ENCODE data around the gene ZBTB6.
A peak's percentile ranks its signal among the peaks of the same experiment; 100 is the strongest.

The ZBTB6 gene

GRCh38 chr9:122912964-122913673 lies at the start of gene ZBTB6:
TSS of gene ZBTB6 (minus strand) at chr9:122913323. CDS start at chr9:122912072, 1,251 bp downstream.
- peaks cover 32% of the 10 kb centered on the region for H3K4me1 Mint-ChIP-seq
- peak within 1 kb of the TSS; percentile 100 for H3K27ac Mint-ChIP-seq
- no peaks in the 10 kb centered on the region for H3K27me3 Mint-ChIP-seq
- no peaks in the 10 kb centered on the region for H3K9me3 Mint-ChIP-seq
- DNase-seq: peak; percentile 84
- H3K4me3 Mint-ChIP-seq: peak within 1 kb of the TSS; percentile 96
- peaks cover 44% of the 10 kb centered on the region for H3K36me3 Mint-ChIP-seq
- CTCF ChIA-PET: interaction anchor here (0.7 to 1.3 kb wide), 3 partner anchors 78 to 449 kb away, joined by 3 to 8 read pairs (median 4); no protein-coding TSS in a partner anchor

- CTCF ChIA-PET: no interaction called here
- no peak for DNase-seq
- Mint-ChIP-seq H3K36me3 (peaks cover 23% of the 10 kb centered on the region), H3K27ac (no peak overlapping the region), H3K4me1 (no peaks in the 10 kb centered on the region), H3K27me3 (no peaks in the 10 kb centered on the region), H3K9me3 (no peaks in the 10 kb centered on the region), H3K4me3 (no peak overlapping the region)
Observed at GRCh38 chr9:122961139-122961538, 48.0 kb upstream of the ZBTB6 start.

DNA sequence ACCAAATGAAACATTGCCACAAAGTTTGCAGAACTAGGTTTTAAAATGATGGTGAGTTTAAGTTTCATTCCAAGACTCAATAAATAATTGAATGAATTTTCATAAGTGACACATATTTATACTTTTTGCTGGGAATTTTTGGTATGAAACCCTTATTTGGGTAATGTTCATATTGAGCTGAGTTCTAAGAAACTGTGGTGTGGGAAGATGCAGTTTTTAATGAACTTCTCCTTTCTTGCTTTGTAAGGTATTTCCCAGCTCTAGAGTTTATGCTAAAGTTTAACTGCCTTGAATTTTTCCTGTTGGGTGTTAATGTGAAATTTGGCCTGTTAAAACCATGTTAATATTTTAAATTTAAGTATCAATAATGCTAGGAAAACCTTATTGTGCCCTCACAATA lies 42.8 kb upstream of the ZBTB6 start:
- H3K36me3 Mint-ChIP-seq: peaks cover 25% of the 10 kb centered on the region
- no peak overlapping the region for H3K27ac Mint-ChIP-seq
- CTCF ChIA-PET: no interaction called here
- H3K27me3 Mint-ChIP-seq: no peaks in the 10 kb centered on the region
- H3K4me1 Mint-ChIP-seq: no peaks in the 10 kb centered on the region
- H3K9me3 Mint-ChIP-seq: no peaks in the 10 kb centered on the region
- no peak overlapping the region for H3K4me3 Mint-ChIP-seq
- no peak for DNase-seq

GRCh38 chr9:122954253-122954691 lies 41.1 kb upstream of the ZBTB6 start:
- Mint-ChIP-seq H3K36me3 (peaks cover 18% of the 10 kb centered on the region), H3K9me3 (no peaks in the 10 kb centered on the region), H3K4me3 (no peak overlapping the region), H3K27me3 (no peaks in the 10 kb centered on the region), H3K4me1 (peaks cover 5% of the 10 kb centered on the region), H3K27ac (no peak overlapping the region)
- CTCF ChIA-PET: no interaction called here
- DNase-seq: no peak

DNA sequence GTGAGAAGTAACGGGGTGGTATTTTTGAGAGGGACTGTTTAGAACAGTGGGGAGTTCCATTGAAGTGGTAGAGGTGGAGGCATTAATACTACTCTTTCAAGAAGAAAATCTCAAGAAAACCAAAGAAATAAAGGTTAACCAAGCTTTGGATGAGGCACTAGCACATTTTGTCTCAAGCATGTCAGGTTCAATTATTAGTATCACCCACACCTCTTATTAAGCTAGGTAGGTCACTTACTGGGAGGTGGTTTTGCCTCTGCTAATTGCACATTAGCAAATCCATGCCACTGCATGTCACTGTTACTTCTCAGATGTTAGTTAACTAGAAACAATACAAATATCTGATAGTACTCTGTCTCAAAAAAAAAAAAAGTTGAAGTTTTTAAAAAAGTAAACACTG lies 37.9 kb upstream of the ZBTB6 start:
- no peak for DNase-seq
- H3K4me1 Mint-ChIP-seq: peaks cover 23% of the 10 kb centered on the region
- no peaks in the 10 kb centered on the region for H3K9me3 Mint-ChIP-seq
- H3K36me3 Mint-ChIP-seq: peaks cover 14% of the 10 kb centered on the region
- CTCF ChIA-PET: no interaction called here
- no peak overlapping the region for H3K4me3 Mint-ChIP-seq
- no peaks in the 10 kb centered on the region for H3K27me3 Mint-ChIP-seq
- H3K27ac Mint-ChIP-seq: no peak overlapping the region

DNA sequence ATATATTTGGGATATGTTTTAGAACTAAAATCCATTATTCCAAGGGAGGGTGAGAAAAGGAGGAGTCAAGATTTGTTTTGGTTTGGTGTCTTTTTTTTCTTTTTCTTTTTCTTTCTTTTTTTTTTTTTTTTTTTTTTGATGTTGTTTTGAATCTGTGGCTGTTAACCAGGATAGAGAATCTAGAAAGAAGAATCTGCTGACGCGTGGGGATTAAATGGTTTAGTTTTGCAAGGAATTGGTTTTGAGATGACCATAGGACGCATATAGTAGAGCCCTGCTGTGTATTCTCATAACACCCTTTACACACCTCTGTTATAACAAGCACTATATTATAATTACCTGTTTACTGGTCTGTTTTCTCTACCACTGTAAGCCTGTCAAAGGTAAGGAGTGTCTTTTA lies 37.1 kb upstream of the ZBTB6 start:
- H3K27ac Mint-ChIP-seq: no peak overlapping the region

DNA sequence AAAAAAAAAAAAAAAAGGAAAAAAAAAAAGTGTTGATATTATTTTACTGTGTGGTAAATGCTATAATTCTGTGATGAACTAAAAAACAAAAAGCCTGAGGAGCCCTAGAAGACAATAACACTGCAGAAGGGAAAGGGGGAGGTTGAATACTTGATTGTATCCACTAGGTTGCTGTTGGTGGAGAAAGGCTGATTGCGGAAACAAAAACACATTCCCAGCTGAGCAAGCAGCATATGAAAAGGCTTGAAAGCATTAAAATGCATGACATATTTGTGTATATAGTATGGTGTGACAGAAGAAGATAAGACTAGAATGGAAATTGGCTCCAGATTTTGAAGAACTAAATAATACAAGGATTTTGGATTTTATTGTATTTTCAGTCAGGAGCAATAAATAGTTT lies 36.6 kb upstream of the ZBTB6 start:
- Mint-ChIP-seq H3K27ac (no peak overlapping the region), H3K4me1 (peaks cover 37% of the 10 kb centered on the region), H3K4me3 (no peak overlapping the region), H3K9me3 (no peaks in the 10 kb centered on the region), H3K36me3 (peaks cover 15% of the 10 kb centered on the region), H3K27me3 (no peaks in the 10 kb centered on the region)
- DNase-seq: no peak
- CTCF ChIA-PET: no interaction called here

More for the DNA sequence above, 37.1 kb upstream of the ZBTB6 start:
- H3K4me1 Mint-ChIP-seq: peaks cover 31% of the 10 kb centered on the region
- CTCF ChIA-PET: no interaction called here
- no peaks in the 10 kb centered on the region for H3K9me3 Mint-ChIP-seq
- H3K36me3 Mint-ChIP-seq: peaks cover 14% of the 10 kb centered on the region
- H3K4me3 Mint-ChIP-seq: no peak overlapping the region
- H3K27me3 Mint-ChIP-seq: no peaks in the 10 kb centered on the region
- DNase-seq: no peak

GRCh38 chr9:122948313-122948712 lies 35.2 kb upstream of the ZBTB6 start:
- Mint-ChIP-seq H3K27ac (no peak overlapping the region), H3K9me3 (no peaks in the 10 kb centered on the region), H3K4me1 (peaks cover 42% of the 10 kb centered on the region), H3K27me3 (no peaks in the 10 kb centered on the region), H3K4me3 (no peak overlapping the region), H3K36me3 (peaks cover 13% of the 10 kb centered on the region)
- CTCF ChIA-PET: no interaction called here
- no peak for DNase-seq

DNA sequence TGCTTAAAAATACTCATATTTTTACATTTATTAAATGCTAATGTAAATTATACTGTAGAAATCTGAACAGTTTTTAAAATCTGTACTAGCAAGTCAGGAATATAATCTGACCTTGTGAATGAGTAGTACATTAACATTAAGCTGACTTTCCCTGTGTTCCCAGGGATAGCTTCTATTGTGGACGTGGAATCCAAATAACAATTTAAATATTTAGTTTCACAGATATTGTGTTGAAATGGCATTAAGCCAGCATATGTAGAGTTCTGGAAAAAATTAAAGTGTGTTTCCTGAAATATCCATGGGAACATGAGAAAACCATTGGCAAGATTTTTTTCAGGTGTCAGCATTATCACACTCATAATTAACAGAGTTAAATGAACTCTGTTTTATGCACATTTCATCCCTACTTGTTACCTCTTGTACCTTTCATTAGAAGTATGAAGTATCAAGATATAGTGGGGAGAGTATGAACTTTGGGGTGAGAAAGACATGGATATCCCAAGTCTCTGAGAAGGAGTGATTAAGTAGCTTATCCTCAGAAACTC lies 33.4 kb upstream of the ZBTB6 start:
- H3K27ac Mint-ChIP-seq: no peak overlapping the region
- H3K4me1 Mint-ChIP-seq: peaks cover 52% of the 10 kb centered on the region
- H3K27me3 Mint-ChIP-seq: no peaks in the 10 kb centered on the region
- H3K9me3 Mint-ChIP-seq: no peaks in the 10 kb centered on the region
- peaks cover 13% of the 10 kb centered on the region for H3K36me3 Mint-ChIP-seq
- CTCF ChIA-PET: no interaction called here
- no peak for DNase-seq
- H3K4me3 Mint-ChIP-seq: no peak overlapping the region

- H3K36me3 Mint-ChIP-seq: peaks cover 13% of the 10 kb centered on the region
- no peaks in the 10 kb centered on the region for H3K27me3 Mint-ChIP-seq
- H3K9me3 Mint-ChIP-seq: no peaks in the 10 kb centered on the region
- peaks cover 60% of the 10 kb centered on the region for H3K4me1 Mint-ChIP-seq
- no peak for DNase-seq
- CTCF ChIA-PET: no interaction called here
- H3K27ac Mint-ChIP-seq: peak overlapping the region; percentile 50
- no peak overlapping the region for H3K4me3 Mint-ChIP-seq
Observed at GRCh38 chr9:122944960-122945888, 32.1 kb upstream of the ZBTB6 start.

- Mint-ChIP-seq H3K36me3 (peaks cover 18% of the 10 kb centered on the region), H3K9me3 (no peaks in the 10 kb centered on the region), H3K27ac (peak overlapping the region; percentile 92), H3K4me1 (peaks cover 42% of the 10 kb centered on the region), H3K4me3 (peak overlapping the region; percentile 97), H3K27me3 (no peaks in the 10 kb centered on the region)
- CTCF ChIA-PET: no interaction called here
- DNase-seq: no peak
Observed at GRCh38 chr9:122941582-122942234, 28.6 kb upstream of the ZBTB6 start.

- CTCF ChIA-PET: interaction anchor here (0.7 kb wide), 1 partner anchor 24 kb away, joined by 3 read pairs; no protein-coding TSS in a partner anchor
- Mint-ChIP-seq H3K4me1 (peaks cover 40% of the 10 kb centered on the region), H3K9me3 (no peaks in the 10 kb centered on the region)
Observed at GRCh38 chr9:122940749-122941581, 27.8 kb upstream of the ZBTB6 start, which contains the start of gene RABGAP1. TSS of gene RABGAP1 (plus strand) at chr9:122941020. CDS start at chr9:122957060, 16,040 bp downstream.

GRCh38 chr9:122940454-122940748 lies 27.3 kb upstream of the ZBTB6 start:
- H3K36me3 Mint-ChIP-seq: peaks cover 17% of the 10 kb centered on the region
- peaks cover 34% of the 10 kb centered on the region for H3K4me1 Mint-ChIP-seq
- no peaks in the 10 kb centered on the region for H3K27me3 Mint-ChIP-seq
- no peaks in the 10 kb centered on the region for H3K9me3 Mint-ChIP-seq
- peak overlapping the region; percentile 73 for H3K27ac Mint-ChIP-seq
- peak overlapping the region; percentile 97 for H3K4me3 Mint-ChIP-seq
- no peak for DNase-seq
- CTCF ChIA-PET: interaction anchor here (0.7 kb wide), 1 partner anchor 23 kb away, joined by 3 read pairs; no protein-coding TSS in a partner anchor

More at GRCh38 chr9:122940749-122941581, 27.8 kb upstream of the ZBTB6 start, which contains the start of gene RABGAP1:
- Mint-ChIP-seq H3K27ac (peak within 1 kb of the TSS; percentile 92), H3K4me3 (peak within 1 kb of the TSS; percentile 97), H3K36me3 (peaks cover 20% of the 10 kb centered on the region), H3K27me3 (no peaks in the 10 kb centered on the region)
- DNase-seq: peak; percentile 99
